ENCODE data around the gene TNPO3.

The TNPO3 gene

DNA sequence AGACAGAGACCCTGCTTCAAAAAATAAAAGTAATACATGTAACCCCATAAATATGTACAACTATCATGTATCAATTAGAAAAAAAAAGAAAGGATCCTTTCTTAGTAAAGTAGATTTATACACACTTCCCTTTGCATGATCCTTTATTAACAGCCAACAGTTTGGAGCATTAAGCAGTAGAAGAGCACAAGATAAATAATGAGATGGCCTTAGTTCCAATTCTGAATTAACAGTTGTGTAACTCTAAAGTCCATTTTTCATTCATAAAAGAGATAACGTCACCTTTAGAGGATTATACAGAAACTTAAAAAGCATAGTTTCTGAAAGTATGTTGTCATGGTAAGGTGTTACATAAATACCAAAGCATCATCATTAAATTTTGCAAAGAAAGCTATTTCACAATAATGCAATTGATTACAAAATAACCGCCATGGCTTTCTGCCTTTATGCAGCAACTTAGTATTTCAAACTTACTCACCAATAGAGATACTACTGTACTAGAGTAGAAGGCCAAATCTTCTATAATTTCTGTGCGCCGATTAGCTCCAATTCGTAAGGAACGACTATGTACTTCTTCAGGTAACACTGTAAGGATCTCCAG, 40.3 kb downstream of the TNPO3 start:
- TF ChIP-seq, protein P1, sequence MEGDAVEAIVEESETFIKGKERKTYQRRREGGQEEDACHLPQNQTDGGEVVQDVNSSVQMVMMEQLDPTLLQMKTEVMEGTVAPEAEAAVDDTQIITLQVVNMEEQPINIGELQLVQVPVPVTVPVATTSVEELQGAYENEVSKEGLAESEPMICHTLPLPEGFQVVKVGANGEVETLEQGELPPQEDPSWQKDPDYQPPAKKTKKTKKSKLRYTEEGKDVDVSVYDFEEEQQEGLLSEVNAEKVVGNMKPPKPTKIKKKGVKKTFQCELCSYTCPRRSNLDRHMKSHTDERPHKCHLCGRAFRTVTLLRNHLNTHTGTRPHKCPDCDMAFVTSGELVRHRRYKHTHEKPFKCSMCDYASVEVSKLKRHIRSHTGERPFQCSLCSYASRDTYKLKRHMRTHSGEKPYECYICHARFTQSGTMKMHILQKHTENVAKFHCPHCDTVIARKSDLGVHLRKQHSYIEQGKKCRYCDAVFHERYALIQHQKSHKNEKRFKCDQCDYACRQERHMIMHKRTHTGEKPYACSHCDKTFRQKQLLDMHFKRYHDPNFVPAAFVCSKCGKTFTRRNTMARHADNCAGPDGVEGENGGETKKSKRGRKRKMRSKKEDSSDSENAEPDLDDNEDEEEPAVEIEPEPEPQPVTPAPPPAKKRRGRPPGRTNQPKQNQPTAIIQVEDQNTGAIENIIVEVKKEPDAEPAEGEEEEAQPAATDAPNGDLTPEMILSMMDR (IDR thresholded peaks at IDR 0.05; ENCODE audit: low read depth, low read length) = no peak
- no peak overlapping the region for H3K4me3 ChIP-seq (ENCODE audit: low read depth, low read length)

DNA sequence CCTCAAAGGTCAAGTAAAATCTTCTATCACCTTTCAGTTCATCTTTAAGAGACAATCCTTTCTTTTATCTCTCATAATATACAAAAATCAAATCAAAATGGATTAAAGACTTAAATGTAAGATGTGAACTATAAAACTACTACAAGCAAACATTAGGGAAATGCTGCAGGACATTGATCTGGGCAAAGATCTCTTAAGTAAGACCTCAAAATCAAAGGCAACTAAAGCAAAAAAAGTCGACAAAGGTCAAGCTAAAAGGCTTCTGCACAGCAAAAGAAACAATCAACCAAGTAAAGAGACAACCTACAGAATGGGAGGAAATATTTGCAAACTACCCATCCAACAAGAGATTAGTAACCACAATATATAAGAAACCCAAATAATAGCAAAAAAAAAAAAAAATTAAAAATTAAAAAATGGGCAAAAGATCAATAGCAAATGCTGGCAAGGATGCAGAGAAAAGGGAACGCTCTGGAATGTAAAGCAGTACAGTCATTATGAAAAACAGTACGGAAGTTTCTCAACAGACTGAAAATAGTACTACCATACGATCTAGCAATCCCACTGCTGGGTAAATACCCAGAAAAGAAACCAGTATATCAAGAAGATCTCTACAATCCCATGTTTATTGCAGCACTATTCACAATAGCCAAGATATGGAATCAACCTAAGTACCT, 41.7 kb downstream of the TNPO3 start:
- no peak overlapping the region for H3K4me3 ChIP-seq (ENCODE audit: low read depth, low read length)
- TF ChIP-seq, protein P1 (IDR thresholded peaks at IDR 0.05; ENCODE audit: low read depth, low read length) = no peak

DNA sequence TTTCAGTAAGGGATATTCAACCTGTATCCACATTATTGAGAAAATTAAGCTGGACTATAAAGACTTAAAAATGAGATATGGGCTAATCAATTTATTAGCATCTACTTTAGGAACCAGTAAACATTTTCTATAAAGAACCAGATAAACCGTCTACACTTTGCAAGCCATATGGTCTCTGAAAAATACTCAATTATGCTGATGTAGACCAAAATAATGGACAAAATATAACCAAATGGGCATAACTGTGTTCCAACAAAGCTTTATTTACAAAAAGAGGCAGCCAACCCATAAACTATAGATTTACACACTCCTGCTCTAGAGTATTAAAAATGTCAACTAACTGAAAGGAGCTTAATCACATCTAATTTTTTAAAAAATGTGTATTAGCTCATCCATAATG, 42.3 kb downstream of the TNPO3 start:
- TF ChIP-seq, protein P1 (IDR thresholded peaks at IDR 0.05; ENCODE audit: low read depth, low read length) = no peak
- no peak overlapping the region for H3K4me3 ChIP-seq (ENCODE audit: low read depth, low read length)

DNA sequence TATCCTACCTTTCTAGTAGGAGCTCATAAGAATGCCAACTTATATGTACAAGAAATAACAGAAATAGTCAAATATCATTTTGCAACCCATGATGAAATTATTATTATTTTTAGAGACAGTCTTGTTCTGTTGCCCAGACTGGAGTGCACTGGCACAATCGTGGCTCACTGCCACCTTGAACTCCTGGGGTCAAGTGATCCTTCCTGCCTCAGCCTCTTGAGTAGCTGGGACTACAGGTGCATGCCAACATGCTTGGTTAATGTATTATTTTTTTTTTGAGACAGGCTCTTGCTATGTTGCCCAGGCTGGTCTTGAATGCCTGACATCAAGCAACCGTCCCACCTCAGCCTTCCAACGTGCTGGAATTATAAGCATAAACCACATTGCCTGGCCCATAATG, 44.8 kb downstream of the TNPO3 start:
- TF ChIP-seq, protein P1 (IDR thresholded peaks at IDR 0.05; ENCODE audit: low read depth, low read length) = no peak
- H3K4me3 ChIP-seq (ENCODE audit: low read depth, low read length) = no peak overlapping the region

DNA sequence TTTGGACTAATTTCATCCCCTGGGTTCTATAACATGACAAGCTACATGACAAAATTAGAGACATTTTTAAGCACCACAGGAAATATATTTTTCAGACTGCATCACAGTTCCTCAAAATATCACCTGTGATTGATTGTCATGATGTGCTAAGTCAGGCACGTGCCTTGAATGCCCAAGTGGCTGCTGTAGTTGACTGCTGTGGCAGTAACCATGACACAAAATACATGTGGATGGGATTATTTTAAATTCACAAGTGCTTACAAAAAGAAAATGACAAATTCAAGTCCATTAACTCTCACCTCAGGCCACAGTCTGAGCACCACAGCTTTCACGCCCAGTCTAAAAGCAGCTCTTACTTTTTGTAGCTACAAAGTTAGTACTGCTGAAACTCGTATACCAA, 45.5 kb downstream of the TNPO3 start:
- no peak overlapping the region for H3K4me3 ChIP-seq (ENCODE audit: low read depth, low read length)
- TF ChIP-seq, protein P1 (IDR thresholded peaks at IDR 0.05; ENCODE audit: low read depth, low read length) = no peak

DNA sequence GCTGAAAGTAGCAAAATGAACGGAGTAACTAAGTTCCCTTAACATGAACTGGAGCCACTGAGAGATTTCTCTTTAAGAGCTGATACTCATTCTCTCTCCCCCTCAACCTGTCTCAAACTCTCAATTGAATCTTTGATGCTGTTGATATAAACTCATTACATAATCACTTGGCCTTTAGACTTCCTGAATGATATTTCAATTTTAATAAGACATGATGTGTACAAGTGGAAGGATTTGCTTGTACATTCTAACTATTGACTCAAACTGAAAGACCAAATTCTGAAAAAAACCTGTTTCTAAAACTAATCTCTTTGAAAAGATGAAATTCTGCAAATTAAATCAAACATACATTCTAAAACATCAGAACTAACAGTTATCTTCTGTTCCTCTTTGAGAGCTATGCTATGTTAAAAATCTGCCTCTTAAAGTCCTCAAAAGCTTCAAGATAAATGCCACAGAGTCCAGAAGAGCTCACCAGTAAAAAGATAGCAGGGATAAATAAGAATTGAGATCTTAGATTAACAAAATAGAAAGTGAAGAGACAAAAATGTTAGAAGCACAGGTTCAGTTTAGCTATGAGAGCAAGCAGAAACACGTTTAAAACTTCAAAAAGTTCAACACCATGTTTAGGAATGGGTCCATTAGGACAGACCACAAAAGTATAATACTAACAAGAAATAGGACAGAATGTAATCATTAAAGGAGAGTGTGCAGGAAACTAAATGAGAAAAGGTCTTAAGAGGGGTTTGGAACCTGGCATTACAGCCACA, 46.1 kb downstream of the TNPO3 start:
- H3K4me3 ChIP-seq (ENCODE audit: low read depth, low read length) = no peak overlapping the region
- TF ChIP-seq, protein P1 (IDR thresholded peaks at IDR 0.05; ENCODE audit: low read depth, low read length) = no peak

DNA sequence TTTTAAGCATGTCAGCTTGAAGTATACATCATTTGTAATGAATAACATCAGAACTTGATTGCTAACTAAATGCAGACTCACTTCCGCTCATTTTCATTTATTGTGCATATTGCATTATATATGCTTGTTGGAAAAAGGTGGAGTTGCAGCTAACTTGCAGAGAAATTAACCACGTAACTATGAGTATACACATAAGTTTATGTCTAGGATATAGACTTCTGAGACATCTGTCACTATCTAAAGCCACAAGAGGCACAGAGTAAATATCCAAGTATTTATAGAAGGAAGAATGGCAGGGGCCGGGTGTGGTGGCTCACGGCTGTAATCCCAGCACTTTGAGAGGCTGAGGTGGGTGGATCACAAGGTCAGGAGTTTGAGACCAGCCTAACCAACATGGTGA, 47.3 kb downstream of the TNPO3 start:
- H3K4me3 ChIP-seq (ENCODE audit: low read depth, low read length) = no peak overlapping the region
- TF ChIP-seq, protein P1 (IDR thresholded peaks at IDR 0.05; ENCODE audit: low read depth, low read length) = no peak
